Endodermal cell (in vitro differentiated cells): Measurements from ENCODE around the gene ZC3H8. TPM values are rescaled to one million over a fixed set of nuclear protein-coding genes. Genes with fewer than 3 reads are reported as not detected.

Experiments
- DNase-seq: peaks from one replicate; pipeline ENCODE4 v3.0.0-alpha.2; 2017
- H3K27ac ChIP-seq: 2 replicates; pipeline ENCODE4 v1.5.1; 2013; ENCODE audit warnings: mild to moderate bottlenecking, low read depth, low read length, moderate library complexity
- H3K27me3 ChIP-seq: 2 replicates; pipeline ENCODE4 v1.6.1; 2013; ENCODE audit warnings: mild to moderate bottlenecking, low read length, moderate library complexity; ENCODE audit not compliant: insufficient read depth, control insufficient read depth, poor library complexity, severe bottlenecking
- H3K36me3 ChIP-seq: 2 replicates; pipeline ENCODE4 v1.7.0; 2013; ENCODE audit warnings: mild to moderate bottlenecking, low read length, moderate library complexity; ENCODE audit not compliant: control insufficient read depth, insufficient read depth
- H3K4me1 ChIP-seq: one replicate; pipeline ENCODE4 v1.7.0; 2013; ENCODE audit warnings: low read length; ENCODE audit not compliant: control insufficient read depth, insufficient read depth
- H3K4me3 ChIP-seq: 2 replicates; pipeline ENCODE4 v1.5.1; 2013; ENCODE audit warnings: mild to moderate bottlenecking, low read length, moderate library complexity
- H3K9ac ChIP-seq: 2 replicates; pipeline ENCODE4 v1.6.1; 2013; ENCODE audit warnings: mild to moderate bottlenecking, low read length, moderate library complexity; ENCODE audit not compliant: poor library complexity, severe bottlenecking; ENCODE audit errors: extremely low read depth
- H3K9me3 ChIP-seq: 2 replicates; pipeline ENCODE4 v1.6.1; 2013; ENCODE audit warnings: mild to moderate bottlenecking, low read length, moderate library complexity; ENCODE audit not compliant: control insufficient read depth
- H3K27ac Mint-ChIP-seq: 2 replicates; pipeline ENCODE4 v1.8.0; 2020; ENCODE audit warnings: mixed read lengths
- H3K27me3 Mint-ChIP-seq: 2 replicates; pipeline ENCODE4 v1.8.0; 2021; ENCODE audit warnings: mild to moderate bottlenecking, mixed read lengths; ENCODE audit not compliant: insufficient read depth
- H3K36me3 Mint-ChIP-seq: 2 replicates; pipeline ENCODE4 v1.8.0; 2020; ENCODE audit warnings: low read depth, mixed read lengths
- H3K4me1 Mint-ChIP-seq: 2 replicates; pipeline ENCODE4 v1.8.0; 2020; ENCODE audit warnings: mixed read lengths
- H3K4me3 Mint-ChIP-seq: 2 replicates; pipeline ENCODE4 v1.8.0; 2020; ENCODE audit warnings: mild to moderate bottlenecking, moderate library complexity, mixed read lengths
- H3K9me3 Mint-ChIP-seq: 2 replicates; pipeline ENCODE4 v1.8.0; 2020; ENCODE audit warnings: mild to moderate bottlenecking, mixed read lengths
- CTCF ChIP-seq: fragments of 200-600 bp; sonication (generic); conservative IDR thresholded peaks from 2 replicates; pipeline ENCODE4 v1.5.0; 2021; ENCODE audit warnings: antibody characterized with exemption, mild to moderate bottlenecking
- WGBS, 2 experiments: methylation state at CpG; one replicate each; pipeline versions ENCODE4 v1.1.5 to v1.1.7; 2013; ENCODE audit warnings: missing lambda C conversion rate in 2 of 2, mixed read lengths in 1 of 2; ENCODE audit not compliant: insufficient coverage in 1 of 2, insufficient read length in 1 of 2; 5-methylcytosine and 5-hydroxymethylcytosine counted together
- total RNA-seq, 2 donors: library from RNA; stranded (reverse); fragmentation: NEBNext Ultra II Directional in 1 of 2; extraction: Animal tissue kit (Norgen Biotek cat#: 25700) in 1 of 2; gene quantifications; 2 replicates in 1 of 2; 3 replicates in 1 of 2; pipeline ENCODE4 v1.2.1, GENCODE V29; 2021

The ZC3H8 gene
- total RNA-seq, 2 donors from 2014 or later: 8.3 to 10.6 TPM

- TF ChIP-seq CTCF: no peak
Measured at GRCh38 chr2:112184121-112184520, 70.7 kb downstream of the ZC3H8 start.

GRCh38 chr2:112183327-112184025 lies 71.4 kb downstream of the ZC3H8 start:
- DNase-seq: peak; percentile 30
- no peak for TF ChIP-seq CTCF
- Histone ChIP-seq H3K9me3 (no peaks in the 10 kb centered on the region), H3K27me3 (peaks cover 44% of the 10 kb centered on the region), H3K4me3 (no peak overlapping the region), H3K4me1 (no peaks in the 10 kb centered on the region), H3K36me3 (no peaks in the 10 kb centered on the region), H3K27ac (no peak overlapping the region), H3K9ac (no peak overlapping the region)
- H3K4me1 Mint-ChIP-seq: no peaks in the 10 kb centered on the region
- WGBS, 2 experiments: 87 to 94% methylated on average over 6 to 8 of the region's 8 CpGs
- H3K9me3 Mint-ChIP-seq: peaks cover 17% of the 10 kb centered on the region
- no peak overlapping the region for H3K4me3 Mint-ChIP-seq
- no peak overlapping the region for H3K27ac Mint-ChIP-seq
- H3K27me3 Mint-ChIP-seq: peaks cover 44% of the 10 kb centered on the region
- no peaks in the 10 kb centered on the region for H3K36me3 Mint-ChIP-seq

More at GRCh38 chr2:112184121-112184520, 70.7 kb downstream of the ZC3H8 start:
- no peaks in the 10 kb centered on the region for H3K4me1 ChIP-seq
- 89 to 100% methylated on average over 1 to 8 of the region's 8 CpGs for WGBS, 2 experiments
- Mint-ChIP-seq H3K4me1 (no peaks in the 10 kb centered on the region), H3K9me3 (peaks cover 17% of the 10 kb centered on the region), H3K27me3 (peaks cover 37% of the 10 kb centered on the region), H3K4me3 (no peak overlapping the region), H3K36me3 (no peaks in the 10 kb centered on the region), H3K27ac (no peak overlapping the region)
- H3K4me3 ChIP-seq: no peak overlapping the region
- H3K27me3 ChIP-seq: peaks cover 38% of the 10 kb centered on the region
- no peaks in the 10 kb centered on the region for H3K9me3 ChIP-seq
- H3K36me3 ChIP-seq: no peaks in the 10 kb centered on the region
- no peak overlapping the region for H3K9ac ChIP-seq
- no peak overlapping the region for H3K27ac ChIP-seq
- DNase-seq: no peak

GRCh38 chr2:112182581-112183034 lies 72.2 kb downstream of the ZC3H8 start:
- H3K27me3 Mint-ChIP-seq: peaks cover 45% of the 10 kb centered on the region
- WGBS, 2 experiments: 87 to 97% methylated on average over 13 to 17 of the region's 17 CpGs

More at GRCh38 chr2:112182581-112183034, 72.2 kb downstream of the ZC3H8 start:
- H3K27me3 ChIP-seq: peaks cover 46% of the 10 kb centered on the region
- Mint-ChIP-seq H3K9me3 (peaks cover 17% of the 10 kb centered on the region), H3K4me3 (no peak overlapping the region), H3K4me1 (no peaks in the 10 kb centered on the region), H3K36me3 (no peaks in the 10 kb centered on the region), H3K27ac (no peak overlapping the region)
- no peak overlapping the region for H3K27ac ChIP-seq
- no peaks in the 10 kb centered on the region for H3K36me3 ChIP-seq
- no peak overlapping the region for H3K4me3 ChIP-seq
- no peak for TF ChIP-seq CTCF
- DNase-seq: peak; percentile 41
- no peaks in the 10 kb centered on the region for H3K9me3 ChIP-seq
- H3K4me1 ChIP-seq: no peaks in the 10 kb centered on the region
- H3K9ac ChIP-seq: no peak overlapping the region
